ENCODE results near the gene CEP20. TPM values are rescaled to one million over a fixed set of nuclear protein-coding genes. Genes with fewer than 3 reads are reported as not detected.

CEP20 gene
- total RNA-seq, 1 donor from 2014 or later = 38.2 TPM

- DNase-seq = no peak
These were observed 57.5 kb downstream of the CEP20 start for GRCh38 chr16:15830832-15831451.

GRCh38 chr16:15829460-15829859, 58.9 kb downstream of the CEP20 start:
- no peak for DNase-seq

GRCh38 chr16:15827709-15828343, 60.6 kb downstream of the CEP20 start:
- no peak for DNase-seq

- DNase-seq = no peak
These were observed 61.1 kb downstream of the CEP20 start for GRCh38 chr16:15827299-15827698.

GRCh38 chr16:15825750-15826305, 62.6 kb downstream of the CEP20 start:
- no peak for DNase-seq

GRCh38 chr16:15822957-15823356, 65.4 kb downstream of the CEP20 start:
- no peak for DNase-seq

GRCh38 chr16:15820837-15821236, 67.6 kb downstream of the CEP20 start:
- DNase-seq = no peak

GRCh38 chr16:15819046-15819445, 69.4 kb downstream of the CEP20 start:
- DNase-seq = no peak

- DNase-seq = no peak
These were observed 71.0 kb downstream of the CEP20 start for GRCh38 chr16:15817446-15817845.

GRCh38 chr16:15816228-15816627, 72.2 kb downstream of the CEP20 start:
- no peak for DNase-seq

Small RNA genes lying within 50 kb of the gene (small RNA-seq; reads per million reads assigned to genes)
- gene RNU6-213P = not detected

Other genes with a start within 250 kb of the CEP20 start
- 24.0 TPM for gene MARF1, start 245.4 kb downstream of the CEP20 start, total RNA-seq
- 4.2 TPM for gene NDE1, start 238.4 kb downstream of the CEP20 start, total RNA-seq
- gene MYH11, start 31.6 kb downstream of the CEP20 start, total RNA-seq = under 0.01 TPM
- 10.5 TPM for gene ABCC1, start 61.0 kb upstream of the CEP20 start, total RNA-seq

Measured in occipital lobe (tissue), 3 donors.